Measurements from ENCODE around the gene MTAP.

The MTAP gene

DNA sequence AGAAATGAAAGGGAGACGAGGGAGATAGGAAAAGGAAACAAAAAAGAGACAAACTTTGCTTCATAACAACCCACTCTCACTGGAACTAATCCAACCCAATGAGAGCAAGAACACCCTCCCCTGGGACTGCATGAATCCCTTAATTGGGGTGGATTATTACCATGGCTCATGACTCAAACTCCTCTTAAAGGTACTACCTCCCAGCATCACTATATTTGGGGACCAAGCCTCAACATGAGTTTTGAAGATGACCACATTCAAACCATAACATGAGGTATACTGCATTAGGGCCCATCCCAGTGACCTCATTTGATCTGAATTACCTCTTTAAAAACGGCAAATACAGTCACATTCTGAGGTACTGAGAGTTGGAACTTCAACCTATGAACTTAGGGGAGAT, 8.0 kb downstream of the MTAP start:
- POLR2A ChIA-PET (ENCODE audit: low non-redundant PET): no interaction called here

GRCh38 chr9:21810881-21811280, 8.4 kb downstream of the MTAP start:
- CTCF ChIA-PET: interaction anchor here (0.5 to 0.6 kb wide), 2 partner anchors 99 to 266 kb away, joined by 4 to 5 read pairs; no protein-coding TSS in a partner anchor
- TF ChIP-seq, protein P1, sequence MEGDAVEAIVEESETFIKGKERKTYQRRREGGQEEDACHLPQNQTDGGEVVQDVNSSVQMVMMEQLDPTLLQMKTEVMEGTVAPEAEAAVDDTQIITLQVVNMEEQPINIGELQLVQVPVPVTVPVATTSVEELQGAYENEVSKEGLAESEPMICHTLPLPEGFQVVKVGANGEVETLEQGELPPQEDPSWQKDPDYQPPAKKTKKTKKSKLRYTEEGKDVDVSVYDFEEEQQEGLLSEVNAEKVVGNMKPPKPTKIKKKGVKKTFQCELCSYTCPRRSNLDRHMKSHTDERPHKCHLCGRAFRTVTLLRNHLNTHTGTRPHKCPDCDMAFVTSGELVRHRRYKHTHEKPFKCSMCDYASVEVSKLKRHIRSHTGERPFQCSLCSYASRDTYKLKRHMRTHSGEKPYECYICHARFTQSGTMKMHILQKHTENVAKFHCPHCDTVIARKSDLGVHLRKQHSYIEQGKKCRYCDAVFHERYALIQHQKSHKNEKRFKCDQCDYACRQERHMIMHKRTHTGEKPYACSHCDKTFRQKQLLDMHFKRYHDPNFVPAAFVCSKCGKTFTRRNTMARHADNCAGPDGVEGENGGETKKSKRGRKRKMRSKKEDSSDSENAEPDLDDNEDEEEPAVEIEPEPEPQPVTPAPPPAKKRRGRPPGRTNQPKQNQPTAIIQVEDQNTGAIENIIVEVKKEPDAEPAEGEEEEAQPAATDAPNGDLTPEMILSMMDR (conservative IDR thresholded peaks at IDR 0.05; ENCODE audit: low read depth): no peak
- peak overlapping the region; percentile 77 for H3K27ac ChIP-seq
- DNase-seq (ENCODE audit: low spot score): no peak
- POLR2A ChIA-PET (ENCODE audit: low non-redundant PET): no interaction called here

More for the DNA sequence above, 8.0 kb downstream of the MTAP start:
- peak overlapping the region; percentile 77 for H3K27ac ChIP-seq
- TF ChIP-seq, protein P1 (conservative IDR thresholded peaks at IDR 0.05; ENCODE audit: low read depth): no peak
- DNase-seq (ENCODE audit: low spot score): peak; percentile 25
- CTCF ChIA-PET: interaction anchor here (0.9 kb wide), 1 partner anchor 198 kb away, joined by 3 read pairs; no protein-coding TSS in a partner anchor

GRCh38 chr9:21811914-21812313, 9.5 kb downstream of the MTAP start:
- TF ChIP-seq, protein P1 (conservative IDR thresholded peaks at IDR 0.05; ENCODE audit: low read depth): no peak
- peak overlapping the region; percentile 77 for H3K27ac ChIP-seq
- ChIA-PET POLR2A (ENCODE audit: low non-redundant PET) (no interaction called here), CTCF (interaction anchor here (0.6 to 1.4 kb wide), 3 partner anchors 9 to 197 kb away, joined by 3 to 5 read pairs (median 4); partner anchors contain the start of genes CDKN2B and MTAP)
- DNase-seq (ENCODE audit: low spot score): no peak

GRCh38 chr9:21812415-21812814, 10.0 kb downstream of the MTAP start:
- ChIA-PET CTCF (interaction anchor here (0.6 to 2.1 kb wide), 4 partner anchors 10 to 196 kb away, joined by 3 to 12 read pairs (median 4); partner anchors contain the start of genes CDKN2B and MTAP), POLR2A (ENCODE audit: low non-redundant PET) (no interaction called here)
- DNase-seq (ENCODE audit: low spot score): peak; percentile 82
- peak overlapping the region; percentile 77 for H3K27ac ChIP-seq
- TF ChIP-seq, protein P1 (conservative IDR thresholded peaks at IDR 0.05; ENCODE audit: low read depth): no peak

- TF ChIP-seq, protein P1 (conservative IDR thresholded peaks at IDR 0.05; ENCODE audit: low read depth): peak; percentile 86
- ChIA-PET CTCF (interaction anchor here (0.6 to 2.1 kb wide), 9 partner anchors 14 to 427 kb away, joined by 3 to 12 read pairs (median 4); partner anchors contain the start of gene CDKN2B), POLR2A (ENCODE audit: low non-redundant PET) (no interaction called here)
- peak overlapping the region; percentile 76 for H3K27ac ChIP-seq
- DNase-seq (ENCODE audit: low spot score): peak; percentile 58
Measured at GRCh38 chr9:21812946-21813568, 10.6 kb downstream of the MTAP start.

DNA sequence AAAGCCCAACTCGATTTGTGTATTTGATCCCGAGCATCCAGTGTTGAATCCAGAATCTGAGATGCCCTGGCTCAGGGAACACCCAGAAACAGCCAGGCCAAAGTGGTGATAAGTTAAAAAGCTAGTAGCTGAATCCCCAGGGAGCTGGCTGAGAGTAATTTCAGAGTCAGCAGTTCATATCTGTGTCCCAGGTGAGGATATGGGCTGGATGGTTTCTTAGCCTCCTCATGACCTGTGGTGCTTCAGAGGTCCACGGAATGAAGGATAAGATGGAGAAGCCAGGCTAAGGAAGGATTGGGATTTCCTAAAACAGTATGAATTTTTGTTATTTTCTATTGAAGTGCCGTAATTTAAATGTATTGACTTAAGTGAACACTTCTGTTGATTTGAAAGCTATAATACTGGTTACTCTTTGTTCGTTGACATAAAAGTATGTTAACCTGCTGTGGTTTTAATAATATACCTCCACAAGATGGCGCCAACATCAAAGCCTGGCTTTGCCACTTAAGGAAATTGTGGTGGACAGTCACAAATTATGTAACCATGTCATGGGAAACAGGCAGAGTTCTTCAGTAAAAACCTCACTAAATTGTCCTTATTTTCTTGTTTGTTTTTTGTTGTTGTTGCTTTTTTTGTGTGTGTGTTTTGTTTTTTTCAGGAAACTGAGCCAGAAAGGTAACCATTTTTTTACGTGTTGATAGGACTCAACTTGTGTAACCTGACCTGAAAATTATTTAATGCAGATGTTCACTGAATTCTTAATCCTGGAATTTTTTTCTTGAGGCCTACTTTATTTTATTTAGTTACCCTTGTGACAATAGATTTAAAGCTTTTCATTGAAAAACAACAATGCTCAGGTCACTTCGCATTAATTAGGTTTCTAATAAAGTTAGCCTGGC, 11.4 kb downstream of the MTAP start:
- CTCF ChIA-PET: interaction anchor here (0.6 to 2.1 kb wide), 11 partner anchors 13 to 445 kb away, joined by 3 to 12 read pairs (median 3); partner anchors contain the start of gene CDKN2B
- POLR2A ChIA-PET (ENCODE audit: low non-redundant PET): no interaction called here
- peak; percentile 59 for DNase-seq (ENCODE audit: low spot score)
- H3K27ac ChIP-seq: peak overlapping the region; percentile 76
- TF ChIP-seq, protein P1 (conservative IDR thresholded peaks at IDR 0.05; ENCODE audit: low read depth): peak; percentile 92

Data from RWPE1 (cell line).